Subcutaneous abdominal adipose tissue (tissue), 5 donors: Measurements from ENCODE around the gene FLT4.

Source experiments
- H3K27ac ChIP-seq: one replicate; pipeline ENCODE4 v1.7.0; 2013; ENCODE audit warnings: low read depth, mild to moderate bottlenecking, inconsistent platforms, low read length, moderate library complexity
- H3K27me3 ChIP-seq, 5 donors: one replicate each; pipeline ENCODE4 v1.7.0; 2013; ENCODE audit warnings: low read length in 5 of 5, inconsistent platforms in 1 of 5; ENCODE audit not compliant: control insufficient read depth in 5 of 5, insufficient read depth in 4 of 5
- H3K36me3 ChIP-seq, 5 donors: one replicate each; pipeline ENCODE4 v1.7.0; 2013; ENCODE audit warnings: low read length in 5 of 5; ENCODE audit not compliant: control insufficient read depth in 5 of 5, insufficient read depth in 5 of 5
- H3K4me1 ChIP-seq, 5 donors: one replicate each; pipeline ENCODE4 v1.7.0; 2013; ENCODE audit warnings: low read length in 5 of 5, mild to moderate bottlenecking in 3 of 5, moderate library complexity in 1 of 5; ENCODE audit not compliant: control insufficient read depth in 5 of 5, insufficient read depth in 5 of 5
- H3K4me3 ChIP-seq, 5 donors: one replicate each; pipeline ENCODE4 v1.7.0; 2013; ENCODE audit warnings: low read length in 5 of 5, low read depth in 1 of 5
- H3K9ac ChIP-seq, 5 donors: one replicate each; pipeline ENCODE4 v1.7.0; 2013; ENCODE audit warnings: low read length in 5 of 5, mild to moderate bottlenecking in 4 of 5, moderate library complexity in 3 of 5
- H3K9me3 ChIP-seq, 5 donors: one replicate each; pipeline ENCODE4 v1.7.0; 2013; ENCODE audit warnings: low read length in 5 of 5; ENCODE audit not compliant: control insufficient read depth in 5 of 5
- donor health status: healthy.
- donor health status: healthy.
- donor health status: healthy.
- donor health status: healthy.
- donor health status: healthy.

Gene FLT4

GRCh38 chr5:180601591-180602480, 47.6 kb downstream of the FLT4 start:
- no peaks in the 10 kb centered on the region for H3K9me3 ChIP-seq
- no peak overlapping the region for H3K9ac ChIP-seq
- H3K27ac ChIP-seq = no peak overlapping the region
- H3K4me3 ChIP-seq = no peak overlapping the region
- peaks cover 0 to 3% (median 0%) of the 10 kb centered on the region in 5 donors for H3K36me3 ChIP-seq
- peaks cover 0 to 3% (median 0%) of the 10 kb centered on the region in 5 donors for H3K4me1 ChIP-seq
- H3K27me3 ChIP-seq = peaks cover 0 to 15% (median 0%) of the 10 kb centered on the region in 5 donors

GRCh38 chr5:180600554-180601041, 48.8 kb downstream of the FLT4 start:
- no peaks in the 10 kb centered on the region for H3K9me3 ChIP-seq
- no peak overlapping the region for H3K4me3 ChIP-seq
- H3K27ac ChIP-seq = no peak overlapping the region
- H3K9ac ChIP-seq = no peak overlapping the region
- peaks cover 0 to 15% (median 0%) of the 10 kb centered on the region in 5 donors for H3K27me3 ChIP-seq
- H3K4me1 ChIP-seq = peaks cover 0 to 3% (median 0%) of the 10 kb centered on the region in 5 donors
- peaks cover 0 to 3% (median 0%) of the 10 kb centered on the region in 5 donors for H3K36me3 ChIP-seq

DNA sequence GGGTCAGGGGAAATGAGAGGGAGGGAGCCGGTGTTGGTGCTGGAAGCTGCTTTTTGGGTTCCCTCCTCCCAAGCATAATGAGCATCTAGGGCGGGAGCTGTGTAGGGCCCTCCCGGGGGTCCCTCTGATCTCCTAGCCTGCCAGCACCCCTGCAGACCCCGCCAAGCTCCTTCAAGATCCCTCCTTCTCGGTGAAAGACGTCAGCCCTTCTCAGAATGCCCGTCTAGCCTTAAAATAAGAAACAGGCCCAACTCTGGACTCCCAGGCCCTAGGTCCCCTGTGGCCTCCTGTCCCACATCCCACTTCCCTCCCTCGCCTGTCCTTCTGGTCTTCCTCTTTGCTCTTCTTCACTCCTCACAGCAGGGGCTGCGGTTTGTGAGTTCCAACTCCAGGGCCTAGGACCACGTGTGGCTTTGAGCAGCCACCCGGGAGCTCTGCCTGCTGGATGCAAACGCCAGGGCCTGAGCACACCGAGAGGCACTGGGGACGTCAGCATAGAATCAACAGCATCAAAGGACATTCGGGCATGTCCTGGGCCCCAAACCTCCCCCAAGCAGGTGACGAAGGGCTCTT, 49.3 kb downstream of the FLT4 start:
- Histone ChIP-seq H3K4me1 (peaks cover 0 to 3% (median 0%) of the 10 kb centered on the region in 5 donors), H3K4me3 (no peak overlapping the region)

DNA sequence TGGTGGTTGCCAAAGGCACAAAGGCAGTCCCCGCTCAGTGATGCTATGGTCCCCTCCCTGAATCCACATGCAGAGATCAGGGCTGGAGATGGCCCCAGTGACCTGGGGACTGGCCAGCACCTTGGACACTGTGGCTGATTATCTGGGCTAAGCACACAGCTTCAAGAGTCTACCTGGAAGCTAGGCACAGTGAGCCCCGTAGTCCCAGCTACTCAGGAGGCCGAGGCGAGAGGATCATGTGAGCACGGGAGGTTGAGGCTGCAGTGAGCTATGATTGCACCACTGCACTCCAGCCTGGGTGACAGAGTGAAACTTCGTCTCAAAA, 49.8 kb downstream of the FLT4 start:
- H3K9me3 ChIP-seq = no peaks in the 10 kb centered on the region
- no peak overlapping the region for H3K9ac ChIP-seq
- H3K27ac ChIP-seq = no peak overlapping the region
- peaks cover 0 to 3% (median 0%) of the 10 kb centered on the region in 5 donors for H3K36me3 ChIP-seq
- H3K27me3 ChIP-seq = peaks cover 0 to 15% (median 0%) of the 10 kb centered on the region in 5 donors
- no peak overlapping the region for H3K4me3 ChIP-seq
- peaks cover 0 to 3% (median 0%) of the 10 kb centered on the region in 5 donors for H3K4me1 ChIP-seq

More for the DNA sequence above, 49.3 kb downstream of the FLT4 start:
- Histone ChIP-seq H3K9ac (no peak overlapping the region), H3K27me3 (peaks cover 0 to 15% (median 0%) of the 10 kb centered on the region in 5 donors), H3K27ac (no peak overlapping the region), H3K9me3 (no peaks in the 10 kb centered on the region), H3K36me3 (peaks cover 0 to 3% (median 0%) of the 10 kb centered on the region in 5 donors)

DNA sequence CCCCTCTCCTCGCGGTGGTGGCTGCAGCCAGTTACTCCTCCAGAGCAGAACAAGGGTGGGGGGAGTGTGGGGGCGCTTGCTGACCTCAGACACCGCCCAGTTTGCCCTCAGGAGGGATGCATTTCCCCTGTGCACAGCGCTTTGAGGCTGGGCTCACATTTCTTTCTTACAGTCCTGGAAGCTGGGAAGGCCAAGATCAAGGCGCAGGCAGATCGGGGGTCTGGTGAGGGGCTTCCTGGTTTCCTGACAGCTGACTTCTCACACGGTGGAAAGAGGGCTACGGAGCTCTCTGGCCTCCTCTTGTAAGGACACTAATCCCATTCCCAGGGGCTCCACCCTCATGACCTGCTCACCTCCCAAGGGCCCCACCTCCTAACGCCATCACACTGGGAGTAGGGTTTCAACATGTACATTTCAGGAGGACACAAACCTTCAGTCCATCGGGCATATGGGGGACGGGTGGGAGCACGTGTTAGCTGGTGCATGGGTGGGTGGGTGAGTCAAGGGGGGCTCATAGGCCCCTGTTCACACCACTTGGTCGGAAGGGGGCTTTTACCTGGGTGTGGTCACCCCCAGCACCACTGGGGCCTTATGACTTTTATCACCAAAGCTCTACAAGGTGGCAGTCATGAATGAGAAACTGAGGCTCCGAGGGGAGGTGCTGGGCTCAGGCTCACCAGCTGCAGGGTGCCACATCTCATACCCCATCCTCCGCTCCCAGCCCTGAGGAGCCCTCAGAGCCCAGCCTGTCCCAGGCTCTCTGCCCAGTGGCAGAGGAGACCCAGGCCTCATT, 50.4 kb downstream of the FLT4 start:
- H3K4me3 ChIP-seq = no peak overlapping the region
- H3K27me3 ChIP-seq = peaks cover 0 to 15% (median 0%) of the 10 kb centered on the region in 5 donors
- no peak overlapping the region for H3K9ac ChIP-seq

GRCh38 chr5:180598316-180598701, 51.1 kb downstream of the FLT4 start:
- Histone ChIP-seq H3K27ac (no peak overlapping the region), H3K9me3 (no peaks in the 10 kb centered on the region), H3K36me3 (peaks cover 0 to 3% (median 0%) of the 10 kb centered on the region in 5 donors), H3K4me3 (no peak overlapping the region), H3K27me3 (peaks cover 0 to 15% (median 4%) of the 10 kb centered on the region in 5 donors), H3K4me1 (peaks cover 0 to 3% (median 0%) of the 10 kb centered on the region in 5 donors), H3K9ac (no peak overlapping the region)

More for the DNA sequence above, 50.4 kb downstream of the FLT4 start:
- no peak overlapping the region for H3K27ac ChIP-seq
- H3K4me1 ChIP-seq = peaks cover 0 to 3% (median 0%) of the 10 kb centered on the region in 5 donors
- H3K9me3 ChIP-seq = no peaks in the 10 kb centered on the region
- H3K36me3 ChIP-seq = peaks cover 0 to 3% (median 0%) of the 10 kb centered on the region in 5 donors

DNA sequence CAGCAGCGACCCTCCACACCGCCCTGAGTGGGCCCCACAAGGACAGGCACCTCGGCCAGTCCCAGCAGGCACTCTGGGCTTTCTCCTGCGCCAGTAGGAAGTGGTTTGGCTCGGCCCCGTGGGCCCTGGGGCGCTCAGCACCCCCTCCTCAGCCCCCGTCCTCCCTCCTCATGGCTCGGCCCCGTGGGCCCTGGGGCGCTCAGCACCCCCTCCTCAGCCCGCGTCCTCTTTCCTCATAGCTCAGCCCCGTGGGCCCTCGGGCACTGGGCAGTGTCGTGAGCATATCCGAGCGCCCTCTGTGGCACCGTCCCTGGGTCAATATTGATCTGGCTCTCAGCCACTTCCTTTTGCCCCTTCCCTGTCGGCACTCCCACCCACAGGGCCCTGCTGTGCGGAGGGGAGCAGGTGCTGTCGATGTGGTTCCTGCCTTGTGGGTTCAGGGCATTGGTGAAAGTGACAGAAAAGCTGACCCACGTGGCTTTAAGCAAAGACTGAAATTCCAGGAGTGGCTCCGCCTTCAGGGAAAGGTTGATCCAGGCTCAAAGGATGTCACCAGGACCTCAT, 52.6 kb downstream of the FLT4 start:
- peaks cover 3 to 16% (median 13%) of the 10 kb centered on the region in 5 donors for H3K27me3 ChIP-seq

DNA sequence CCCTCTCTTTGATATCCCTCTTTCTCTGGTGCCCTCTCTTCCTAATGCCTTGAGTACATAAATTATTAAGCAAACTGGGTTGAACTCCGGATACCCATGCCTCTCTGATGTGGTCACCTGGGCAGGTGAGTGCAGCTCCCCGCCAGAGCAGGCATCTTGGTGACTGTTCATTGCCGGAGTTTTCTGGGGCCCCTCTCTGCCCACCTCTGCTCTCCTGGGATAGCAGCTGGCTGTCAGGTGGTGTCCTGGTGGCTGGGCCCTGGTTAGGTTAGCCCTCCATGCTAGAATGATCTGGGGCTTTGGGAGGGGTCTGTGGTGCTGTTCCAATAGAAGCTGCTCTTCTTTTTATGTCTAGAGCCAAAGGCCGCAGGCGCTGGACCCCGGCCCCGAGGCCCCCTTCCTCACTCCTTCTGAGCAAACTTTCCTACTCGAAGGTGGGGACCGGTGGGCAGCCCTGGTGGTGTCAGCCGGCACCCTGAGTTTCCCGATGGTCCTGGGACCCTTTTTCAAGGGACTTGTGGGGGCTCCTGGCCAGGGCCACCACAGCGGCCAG, 53.2 kb downstream of the FLT4 start:
- Histone ChIP-seq H3K27me3 (peaks cover 3 to 16% (median 13%) of the 10 kb centered on the region in 5 donors), H3K9me3 (no peaks in the 10 kb centered on the region), H3K9ac (no peak overlapping the region), H3K4me3 (no peak overlapping the region), H3K36me3 (no peaks in the 10 kb centered on the region), H3K27ac (no peak overlapping the region), H3K4me1 (peaks cover 0 to 6% (median 5%) of the 10 kb centered on the region in 5 donors)

More for the DNA sequence above, 52.6 kb downstream of the FLT4 start:
- Histone ChIP-seq H3K36me3 (no peaks in the 10 kb centered on the region), H3K27ac (no peak overlapping the region), H3K4me3 (no peak overlapping the region), H3K4me1 (peaks cover 0 to 5% (median under 1%) of the 10 kb centered on the region in 5 donors), H3K9me3 (no peaks in the 10 kb centered on the region), H3K9ac (no peak overlapping the region)

- Histone ChIP-seq H3K9ac (no peak overlapping the region), H3K4me3 (no peak overlapping the region), H3K9me3 (no peaks in the 10 kb centered on the region), H3K27ac (no peak overlapping the region), H3K27me3 (peaks cover 6 to 19% (median 16%) of the 10 kb centered on the region in 5 donors), H3K36me3 (no peaks in the 10 kb centered on the region), H3K4me1 (peaks cover 0 to 12% (median 8%) of the 10 kb centered on the region in 5 donors)
Measured at GRCh38 chr5:180595381-180596114, 53.9 kb downstream of the FLT4 start.
